ENCODE results near the gene CREB3.

DNA sequence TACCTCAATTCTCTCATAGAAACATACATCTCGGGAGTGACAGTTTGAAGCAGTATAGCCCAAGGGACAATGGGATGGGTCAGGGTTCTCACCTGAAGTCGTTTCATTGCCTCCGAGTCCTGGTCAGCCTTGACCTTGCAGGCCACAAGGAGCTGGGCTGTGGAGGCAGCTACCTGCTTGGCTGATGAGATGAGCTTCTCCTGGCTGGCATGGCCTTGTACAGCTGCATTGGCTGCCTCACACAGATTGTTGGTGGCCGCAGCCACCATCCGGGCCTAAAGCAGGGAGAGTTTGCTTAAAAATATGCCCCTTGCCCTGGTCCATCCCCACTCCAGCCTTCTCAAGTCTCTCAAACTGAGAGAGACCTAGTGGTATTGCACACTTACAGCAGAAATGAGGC lies 34.2 kb upstream of the CREB3 start:
- TF ChIP-seq CTCF (conservative IDR thresholded peaks at IDR 0.05; ENCODE audit: low read depth, low read length) (no peak), EZH2 (IDR thresholded peaks at IDR 0.05; ENCODE audit: low read length, unreplicated experiment) (no peak)
